ENCODE results near the gene LIX1. TPM values are rescaled to one million over a fixed set of nuclear protein-coding genes. Genes with fewer than 3 reads are reported as not detected.
A peak's percentile ranks its signal among the peaks of the same experiment; 100 is the strongest.

Gene LIX1
- total and polyA plus RNA-seq, 2 of the 13 experiments (the other 11 are each of a cell fraction or from before 2014, with no cell fraction given) = not detected

GRCh38 chr5:97183930-97184213, 41.5 kb upstream of the LIX1 start (continued):
- TF ChIP-seq IRF1 (CRISPR knock-in tag; IDR thresholded peaks at IDR 0.05; ENCODE audit: low read depth) (no peak), HINFP (CRISPR knock-in tag; IDR thresholded peaks at IDR 0.05; ENCODE audit: low read depth) (no peak), ZNF350 (CRISPR knock-in tag; IDR thresholded peaks at IDR 0.05; ENCODE audit: borderline replicate concordance, low read depth) (0 out of 2 replicates have a peak, but pooled peaks have one; percentile 15), CAMTA2 (CRISPR knock-in tag; IDR thresholded peaks at IDR 0.05; ENCODE audit: borderline replicate concordance) (0 out of 2 replicates have a peak, but pooled peaks have one; percentile 70), SETDB1 (CRISPR knock-in tag; IDR thresholded peaks at IDR 0.05; ENCODE audit: borderline replicate concordance) (no peak), ZBTB38 (CRISPR knock-in tag; IDR thresholded peaks at IDR 0.05) (0 out of 2 replicates have a peak, but pooled peaks have one; percentile 0), TGIF2 (CRISPR knock-in tag; IDR thresholded peaks at IDR 0.05) (0 out of 2 replicates have a peak, but pooled peaks have one; percentile 3), ZNF788 (CRISPR knock-in tag; IDR thresholded peaks at IDR 0.05; ENCODE audit: borderline replicate concordance) (no peak), YY1 (IDR thresholded peaks at IDR 0.05; ENCODE audit: insufficient read depth, insufficient replicate concordance, low read depth, low read length) (no peak), NR2F1 (CRISPR knock-in tag; IDR thresholded peaks at IDR 0.05) (0 out of 4 replicates have a peak, but pooled peaks of 1 of the 2 experiments have one; percentile 8), MYC (CRISPR knock-in tag; IDR thresholded peaks at IDR 0.05; ENCODE audit: borderline replicate concordance) (no peak), ZNF318 (CRISPR knock-in tag; IDR thresholded peaks at IDR 0.05) (no peak), ZNF20 (CRISPR knock-in tag; IDR thresholded peaks at IDR 0.05) (0 out of 2 replicates have a peak, but pooled peaks have one; percentile 61), HDAC2 (CRISPR knock-in tag; IDR thresholded peaks at IDR 0.05) (0 out of 2 replicates have a peak, but pooled peaks have one; percentile 0), SNAI1 (CRISPR knock-in tag; IDR thresholded peaks at IDR 0.05; ENCODE audit: borderline replicate concordance) (peak; percentile 84; the same call in 1 of the 2 replicates), ZNF12 (CRISPR knock-in tag; IDR thresholded peaks at IDR 0.05) (no peak), ZNF589 (CRISPR knock-in tag; conservative IDR thresholded peaks at IDR 0.05) (no peak), IRX3 (CRISPR knock-in tag; IDR thresholded peaks at IDR 0.05; ENCODE audit: borderline replicate concordance, low read depth) (no peak), SOX6 (IDR thresholded peaks at IDR 0.05) (no peak), SOX6 (CRISPR knock-in tag; IDR thresholded peaks at IDR 0.05) (peak; percentile 54)
